DND-41 (cell line): ENCODE measurements around the gene RSPH9.

Experiments used
- EZH2 ChIP-seq: IDR thresholded peaks from 3 replicates; pipeline ENCODE4 v1.6.1; 2012; ENCODE audit warnings: borderline replicate concordance, low read depth, mild to moderate bottlenecking, moderate library complexity, low read length, inconsistent platforms; ENCODE audit not compliant: severe bottlenecking
- TF ChIP-seq, protein P1 (sequence below): IDR thresholded peaks from 2 replicates; pipeline ENCODE4 v1.5.1; 2012; ENCODE audit warnings: borderline replicate concordance, low read length, moderate library complexity, mild to moderate bottlenecking; ENCODE audit not compliant: poor library complexity, severe bottlenecking; ENCODE audit errors: extremely low read depth

DNA sequence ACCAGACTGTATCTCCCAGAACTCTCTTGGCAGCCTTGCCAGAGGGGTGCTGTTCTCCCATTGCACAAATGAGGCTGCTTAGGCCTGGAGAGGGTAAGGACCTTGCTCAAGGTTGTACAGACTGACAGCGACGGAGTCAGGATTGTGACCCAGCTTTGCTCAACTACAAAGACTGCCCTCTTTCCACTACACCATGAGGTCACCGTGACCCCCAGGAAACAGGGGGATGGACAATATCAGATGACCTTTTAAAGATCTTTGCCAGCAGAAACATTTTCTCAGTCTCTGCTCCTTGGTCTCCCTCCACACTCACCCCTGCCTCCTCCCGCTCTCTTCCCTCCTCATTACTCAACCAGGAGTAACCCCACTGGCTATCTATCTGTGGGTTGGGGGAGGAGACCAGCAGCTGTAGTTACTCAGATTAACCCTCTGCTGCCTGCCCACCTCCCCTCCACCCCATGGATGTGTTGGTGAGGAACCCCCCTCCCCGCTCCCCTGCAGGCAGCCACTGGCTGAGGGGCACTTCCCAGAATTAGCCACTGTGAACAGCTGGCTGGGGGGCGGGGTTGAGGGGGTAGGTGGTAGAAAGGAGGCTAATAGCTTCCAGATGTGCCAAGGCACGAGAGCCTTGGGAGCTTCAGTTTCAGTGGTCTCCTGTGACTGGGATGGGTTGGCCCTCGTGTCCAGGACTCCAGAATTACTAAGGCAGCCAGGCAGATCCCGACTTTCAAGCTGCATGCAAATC is 69.6 kb downstream of the RSPH9 start:
- TF ChIP-seq, protein P1, sequence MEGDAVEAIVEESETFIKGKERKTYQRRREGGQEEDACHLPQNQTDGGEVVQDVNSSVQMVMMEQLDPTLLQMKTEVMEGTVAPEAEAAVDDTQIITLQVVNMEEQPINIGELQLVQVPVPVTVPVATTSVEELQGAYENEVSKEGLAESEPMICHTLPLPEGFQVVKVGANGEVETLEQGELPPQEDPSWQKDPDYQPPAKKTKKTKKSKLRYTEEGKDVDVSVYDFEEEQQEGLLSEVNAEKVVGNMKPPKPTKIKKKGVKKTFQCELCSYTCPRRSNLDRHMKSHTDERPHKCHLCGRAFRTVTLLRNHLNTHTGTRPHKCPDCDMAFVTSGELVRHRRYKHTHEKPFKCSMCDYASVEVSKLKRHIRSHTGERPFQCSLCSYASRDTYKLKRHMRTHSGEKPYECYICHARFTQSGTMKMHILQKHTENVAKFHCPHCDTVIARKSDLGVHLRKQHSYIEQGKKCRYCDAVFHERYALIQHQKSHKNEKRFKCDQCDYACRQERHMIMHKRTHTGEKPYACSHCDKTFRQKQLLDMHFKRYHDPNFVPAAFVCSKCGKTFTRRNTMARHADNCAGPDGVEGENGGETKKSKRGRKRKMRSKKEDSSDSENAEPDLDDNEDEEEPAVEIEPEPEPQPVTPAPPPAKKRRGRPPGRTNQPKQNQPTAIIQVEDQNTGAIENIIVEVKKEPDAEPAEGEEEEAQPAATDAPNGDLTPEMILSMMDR, result no peak
- no peak for TF ChIP-seq EZH2
